ENCODE measurements around the gene SLC38A1. TPM values are rescaled to one million over a fixed set of nuclear protein-coding genes. Genes with fewer than 3 reads are reported as not detected.

The SLC38A1 gene
- polyA plus RNA-seq, 1 of the 3 experiments (the other 2 are of a cell fraction): 20.7 TPM

DNA sequence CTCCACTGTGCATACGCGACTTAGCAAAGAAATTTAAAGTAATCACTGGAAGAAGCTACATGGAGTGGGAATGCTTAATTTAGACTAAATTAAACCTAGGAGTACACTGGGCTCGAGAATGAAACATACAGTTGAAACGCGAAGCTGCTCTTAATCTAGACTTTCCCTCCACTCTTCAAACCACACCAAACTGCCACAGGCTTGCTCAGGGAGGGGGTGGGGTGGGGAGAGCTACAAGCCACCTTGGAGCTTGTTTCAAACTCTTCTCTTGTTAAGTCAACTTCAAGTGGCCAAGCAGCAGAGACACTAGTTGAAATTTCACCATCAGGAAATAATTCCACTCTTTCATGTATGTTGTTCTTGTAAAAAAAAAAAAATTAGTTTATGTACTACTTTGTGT, 69.9 kb downstream of the SLC38A1 start:
- WGBS (ENCODE audit: low lambda C conversion rate): 93% methylated on average over 5 of the region's 5 CpGs
- Histone ChIP-seq H3K9ac (no peak overlapping the region), H4K20me1 (ENCODE audit: insufficient read depth) (no peaks in the 10 kb centered on the region), H3K79me2 (ENCODE audit: insufficient read depth) (no peaks in the 10 kb centered on the region), H3F3A (replicated peaks; ENCODE audit: insufficient read depth) (no peaks in the 10 kb centered on the region), H2AFZ (ENCODE audit: low read depth) (no peak overlapping the region), H3K4me3 (ENCODE audit: low read depth in 2 of 2, low read length in 1 of 2) (no peak overlapping the region), H3K9me3 (no peaks in the 10 kb centered on the region), H3K27ac (ENCODE audit: low read depth in 2 of 2, low read length in 1 of 2) (no peak overlapping the region), H3K27me3 (ENCODE audit: insufficient read depth) (no peaks in the 10 kb centered on the region), H3K36me3 (replicated peaks in 1 of 2; ENCODE audit: control insufficient read depth in 1 of 2, insufficient read depth in 2 of 2, low read length in 1 of 2) (peaks cover 83 to 86% of the 10 kb centered on the region in 2 experiments), H3K9me2 (0 out of 2 replicates have a peak, but pooled peaks cover 3% of the 10 kb centered on the region), H3K4me1 (ENCODE audit: control insufficient read depth in 1 of 2, insufficient read depth in 2 of 2, low read depth in 1 of 2, low read length in 1 of 2) (no peaks in the 10 kb centered on the region), H3K4me2 (no peak overlapping the region)
- TF ChIP-seq FOSL2 (IDR thresholded peaks at IDR 0.05; ENCODE audit: borderline replicate concordance, low read depth): no peak
- TF ChIP-seq TCF12 (IDR thresholded peaks at IDR 0.05): no peak
- TF ChIP-seq ELF1 (IDR thresholded peaks at IDR 0.05): no peak
- TF ChIP-seq RCOR1 (IDR thresholded peaks at IDR 0.05; ENCODE audit: low read length): no peak
- no peak for TF ChIP-seq ZBTB33 (IDR thresholded peaks at IDR 0.05; ENCODE audit: borderline replicate concordance, low read depth)
- DNase-seq: no peak
- POLR2A ChIA-PET: no interaction called here
- CTCF ChIA-PET: interaction anchor here (1.4 kb wide), 1 partner anchor 74 kb away, joined by 5 read pairs; no protein-coding TSS in a partner anchor

DNA sequence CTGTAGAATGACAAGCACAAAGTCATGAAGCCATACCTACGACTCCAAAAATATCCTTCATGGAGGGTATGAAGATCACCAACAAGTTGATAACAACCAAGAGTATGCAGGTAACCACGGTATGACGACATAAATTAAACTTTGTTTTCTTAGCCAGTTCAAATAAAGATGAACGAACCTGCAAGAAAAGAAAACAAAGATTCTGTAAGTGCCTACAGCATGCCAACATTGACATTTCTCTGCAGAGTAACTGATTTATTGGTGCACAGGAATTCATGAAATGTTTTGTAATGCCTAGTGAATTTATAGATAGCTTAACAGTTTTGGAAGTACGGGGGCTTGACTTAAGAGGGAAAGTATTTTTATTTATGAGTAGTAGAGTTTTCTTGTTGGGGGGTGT, 71.0 kb downstream of the SLC38A1 start:
- DNase-seq: no peak
- Histone ChIP-seq H3K4me2 (no peak overlapping the region), H3F3A (replicated peaks; ENCODE audit: insufficient read depth) (no peaks in the 10 kb centered on the region), H3K9me2 (0 out of 2 replicates have a peak, but pooled peaks cover 3% of the 10 kb centered on the region), H3K9ac (no peak overlapping the region), H3K27ac (ENCODE audit: low read depth in 2 of 2, low read length in 1 of 2) (no peak overlapping the region), H3K9me3 (no peaks in the 10 kb centered on the region), H3K4me1 (ENCODE audit: control insufficient read depth in 1 of 2, insufficient read depth in 2 of 2, low read depth in 1 of 2, low read length in 1 of 2) (no peaks in the 10 kb centered on the region), H2AFZ (ENCODE audit: low read depth) (no peak overlapping the region), H4K20me1 (ENCODE audit: insufficient read depth) (no peaks in the 10 kb centered on the region), H3K79me2 (ENCODE audit: insufficient read depth) (no peaks in the 10 kb centered on the region), H3K4me3 (ENCODE audit: low read depth in 2 of 2, low read length in 1 of 2) (no peak overlapping the region), H3K36me3 (replicated peaks in 1 of 2; ENCODE audit: control insufficient read depth in 1 of 2, insufficient read depth in 2 of 2, low read length in 1 of 2) (peaks cover 72 to 83% of the 10 kb centered on the region in 2 experiments), H3K27me3 (ENCODE audit: insufficient read depth) (no peaks in the 10 kb centered on the region)
- ChIA-PET POLR2A (no interaction called here), CTCF (interaction anchor here (1.3 kb wide), 1 partner anchor 13 kb away, joined by 4 read pairs; no protein-coding TSS in a partner anchor)
- WGBS (ENCODE audit: low lambda C conversion rate): 93% methylated on average over 5 of the region's 5 CpGs
- no peak for TF ChIP-seq YY1 (IDR thresholded peaks at IDR 0.05; ENCODE audit: low read depth)
- no peak for TF ChIP-seq CTCF (IDR thresholded peaks at IDR 0.05)
- no peak for TF ChIP-seq MXI1 (IDR thresholded peaks at IDR 0.05; ENCODE audit: low read depth, low read length)
- TF ChIP-seq ZBTB33 (IDR thresholded peaks at IDR 0.05; ENCODE audit: borderline replicate concordance, low read depth): no peak
- no peak for TF ChIP-seq NRF1 (IDR thresholded peaks at IDR 0.05; ENCODE audit: low read depth, low read length)
- no peak for TF ChIP-seq MEF2A (IDR thresholded peaks at IDR 0.05; ENCODE audit: borderline replicate concordance, low read depth)
- no peak for TF ChIP-seq TEAD4 (IDR thresholded peaks at IDR 0.05; ENCODE audit: borderline replicate concordance, insufficient read depth)
- no peak for TF ChIP-seq GABPA (IDR thresholded peaks at IDR 0.05; ENCODE audit: low read depth)
- TF ChIP-seq FOXJ3 (CRISPR knock-in tag; IDR thresholded peaks at IDR 0.05): no peak
- no peak for TF ChIP-seq EZH2phosphoT487 (IDR thresholded peaks at IDR 0.05; ENCODE audit: borderline replicate concordance, low read depth)
- TF ChIP-seq GATA2 (CRISPR knock-in tag; IDR thresholded peaks at IDR 0.05): no peak
- no peak for TF ChIP-seq EP300 (IDR thresholded peaks at IDR 0.05; ENCODE audit: borderline replicate concordance in 1 of 2, low read depth in 1 of 2, low read length in 1 of 2)
- no peak for TF ChIP-seq SMC3 (IDR thresholded peaks at IDR 0.05; ENCODE audit: low read depth, low read length)
- TF ChIP-seq SIN3A (IDR thresholded peaks at IDR 0.05; ENCODE audit: borderline replicate concordance, low read depth, low read length): no peak
- TF ChIP-seq MAX (IDR thresholded peaks at IDR 0.05; ENCODE audit: low read depth): no peak
- TF ChIP-seq POLR2AphosphoS5 (IDR thresholded peaks at IDR 0.05; ENCODE audit: low read depth, low read length): no peak
- TF ChIP-seq NFIC (IDR thresholded peaks at IDR 0.05; ENCODE audit: borderline replicate concordance): no peak
- TF ChIP-seq USF1 (IDR thresholded peaks at IDR 0.05; ENCODE audit: borderline replicate concordance, low read depth): no peak

Data from SK-N-SH (cell line).